HCT116 (cell line): ENCODE measurements around the gene ITGA7. TPM values are rescaled to one million over a fixed set of nuclear protein-coding genes. Genes with fewer than 3 reads are reported as not detected.
A peak's percentile ranks its signal among the peaks of the same experiment; 100 is the strongest.

Source experiments
- ATAC-seq: fragments of 200-7000 bp; cut with Tn5 transposase; 2 replicates; pipeline ENCODE4 v1.9.1; 2020; ENCODE audit warnings: mild to moderate bottlenecking, moderate library complexity
- BruUV-seq: library from RNA; stranded (reverse); fragments of 400-500 nt; replicated peaks from 2 replicates; lab custom pipeline; 2021; lab: Mats Ljungman, UMichigan
- CTCF ChIA-PET: fragments of 300-600 bp; sonication (Branson Sonifier 250); formaldehyde crosslinking; loops from one replicate; lab custom pipeline; 2021; ENCODE audit warnings: antibody characterized with exemption; lab: Charles Lee
- POLR2A ChIA-PET: fragments of 300-600, 350-600 bp; sonication (Branson Sonifier 250); formaldehyde crosslinking; loops from one replicate; lab custom pipeline; 2021; ENCODE audit warnings: antibody characterized with exemption; lab: Charles Lee
- RAD21 ChIA-PET, 2 experiments: fragments of 300-600 bp; sonication (Branson Sonifier 250); formaldehyde crosslinking; loops; one replicate each; lab custom pipeline; 2023; ENCODE audit warnings: low total read pairs in 2 of 2; ENCODE audit not compliant: uncharacterized antibody in 2 of 2, unreplicated experiment in 2 of 2, low non-redundant PET in 1 of 2; lab: Charles Lee
- DNase-seq: peaks from one replicate; pipeline ENCODE4 v3.0.0-alpha.2; 2010; ENCODE audit warnings: low read depth, low spot score
- H2AFZ ChIP-seq: fragments of 200-600 bp; shearing (Covaris generic), sonication (generic); 2 replicates; pipeline ENCODE4 v1.6.1; 2017; ENCODE audit warnings: low read depth, mixed run types, mixed read lengths, antibody characterized with exemption, low read length; ENCODE audit not compliant: poor library complexity, severe bottlenecking
- H3K27ac ChIP-seq: 2 replicates; pipeline ENCODE4 v1.5.1; 2012; ENCODE audit warnings: low read depth, low read length
- H3K27me3 ChIP-seq: fragments of 200-600 bp; sonication (generic); 2 replicates; pipeline ENCODE4 v1.6.1; 2016; ENCODE audit warnings: mixed run types, low read length, mixed read lengths; ENCODE audit not compliant: insufficient read depth
- H3K36me3 ChIP-seq, 2 experiments: fragments of 200-500 bp in 1 of 2; fragments of 200-600 bp in 1 of 2; sonication (Bioruptor generic) in 1 of 2; sonication (generic) in 1 of 2; 2 replicates each; pipeline versions ENCODE4 v1.5.1 to v1.6.1; 2014 to 2016; ENCODE audit warnings: low read length in 2 of 2, inconsistent platforms in 1 of 2, mixed read lengths in 1 of 2, mixed run types in 1 of 2; ENCODE audit not compliant: insufficient read depth in 2 of 2, control insufficient read depth in 1 of 2
- H3K4me1 ChIP-seq, 2 experiments: fragments of 200-600 bp in 1 of 2; sonication (generic) in 1 of 2; 2 replicates each; pipeline versions ENCODE4 v1.5.1 to v1.6.1; 2012 to 2017; ENCODE audit warnings: low read length in 2 of 2, inconsistent platforms in 1 of 2, mild to moderate bottlenecking in 1 of 2, mixed read lengths in 1 of 2, mixed run types in 1 of 2, moderate library complexity in 1 of 2; ENCODE audit not compliant: insufficient read depth in 2 of 2, control insufficient read depth in 1 of 2
- H3K4me2 ChIP-seq: fragments of 200-600 bp; sonication (generic); 2 replicates; pipeline ENCODE4 v1.6.1; 2017; ENCODE audit warnings: mixed run types, low read length, mixed read lengths
- H3K4me3 ChIP-seq, 2 experiments: fragments of 200-600 bp in 1 of 2; sonication (generic) in 1 of 2; replicated peaks in 1 of 2; 2 replicates each; pipeline ENCODE4 v1.5.1; 2011 to 2016; ENCODE audit warnings: low read length in 2 of 2, control low read depth in 1 of 2, low read depth in 1 of 2, mild to moderate bottlenecking in 1 of 2, mixed read lengths in 1 of 2, mixed run types in 1 of 2
- H3K79me2 ChIP-seq: fragments of 200-600 bp; sonication (generic); 2 replicates; pipeline ENCODE4 v1.6.1; 2017; ENCODE audit warnings: mild to moderate bottlenecking, mixed run types, low read length, moderate library complexity, mixed read lengths; ENCODE audit not compliant: insufficient read depth
- H3K9ac ChIP-seq: fragments of 200-600 bp; sonication (generic); 2 replicates; pipeline ENCODE4 v1.6.1; 2016; ENCODE audit warnings: low read length, mixed read lengths
- H3K9me2 ChIP-seq: fragments of 200-600 bp; sonication (generic), shearing (Covaris generic); 2 replicates; pipeline ENCODE4 v1.6.1; 2017; ENCODE audit warnings: mixed run types, mild to moderate bottlenecking, moderate library complexity; ENCODE audit not compliant: insufficient read depth
- H3K9me3 ChIP-seq, 2 experiments: fragments of 200-500 bp in 1 of 2; fragments of 200-600 bp in 1 of 2; sonication (Bioruptor generic) in 1 of 2; sonication (generic) in 1 of 2; 2 replicates each; pipeline ENCODE4 v1.6.1; 2014 to 2017; ENCODE audit warnings: low read length in 2 of 2, mixed read lengths in 2 of 2, inconsistent platforms in 1 of 2, low read depth in 1 of 2, mild to moderate bottlenecking in 1 of 2, mixed run types in 1 of 2, moderate library complexity in 1 of 2; ENCODE audit not compliant: control insufficient read depth in 1 of 2, insufficient read depth in 1 of 2
- H4K20me1 ChIP-seq: fragments of 200-600 bp; sonication (generic), shearing (Covaris generic); 2 replicates; pipeline ENCODE4 v1.6.1; 2017; ENCODE audit warnings: mixed run types, mild to moderate bottlenecking, moderate library complexity; ENCODE audit not compliant: insufficient read depth
- ATF3 ChIP-seq: IDR thresholded peaks from 2 replicates; pipeline ENCODE4 v1.6.1; 2012
- CBX3 ChIP-seq: IDR thresholded peaks from 2 replicates; pipeline ENCODE4 v1.6.1; 2012; ENCODE audit warnings: low read depth
- CEBPB ChIP-seq: IDR thresholded peaks from 2 replicates; pipeline ENCODE4 v1.6.1; 2012; ENCODE audit warnings: low read depth
- EGR1 ChIP-seq: IDR thresholded peaks from 2 replicates; pipeline ENCODE4 v1.6.1; 2012; ENCODE audit warnings: low read depth
- ELF1 ChIP-seq: IDR thresholded peaks from 2 replicates; pipeline ENCODE4 v1.6.1; 2012; ENCODE audit warnings: low read depth, borderline replicate concordance
- EZH2 ChIP-seq: fragments of 200-600 bp; sonication (generic); IDR thresholded peaks from 2 replicates; pipeline ENCODE4 v1.6.1; 2017; ENCODE audit warnings: antibody characterized with exemption, mixed run types
- EZH2phosphoT487 ChIP-seq: fragments of 200-600 bp; IDR thresholded peaks from 2 replicates; pipeline ENCODE4 v1.6.1; 2018; ENCODE audit warnings: antibody characterized with exemption, borderline replicate concordance
- FOSL1 ChIP-seq: IDR thresholded peaks from 2 replicates; pipeline ENCODE4 v1.6.1; 2012; ENCODE audit warnings: low read depth
- REST ChIP-seq: IDR thresholded peaks from 2 replicates; pipeline ENCODE4 v1.6.1; 2012; ENCODE audit warnings: low read depth
- SIN3A ChIP-seq: IDR thresholded peaks from 2 replicates; pipeline ENCODE4 v1.6.1; 2012; ENCODE audit warnings: low read depth
- SP1 ChIP-seq: IDR thresholded peaks from 2 replicates; pipeline ENCODE4 v1.6.1; 2012; ENCODE audit warnings: low read depth
- TCF7L2 ChIP-seq: IDR thresholded peaks from 2 replicates; pipeline ENCODE4 v1.7.0; 2011; ENCODE audit warnings: borderline replicate concordance, inconsistent platforms; ENCODE audit not compliant: insufficient read depth, insufficient read length; ENCODE audit errors: extremely low read depth
- YY1 ChIP-seq: IDR thresholded peaks from 2 replicates; pipeline ENCODE4 v1.6.1; 2011; ENCODE audit warnings: low read length, low read depth, moderate library complexity, mild to moderate bottlenecking; ENCODE audit not compliant: insufficient replicate concordance; ENCODE audit errors: extremely low read depth
- ZNF274 ChIP-seq: fragments of 200-500 bp; sonication (Bioruptor generic); IDR thresholded peaks from 2 replicates; pipeline ENCODE4 v1.6.1; 2014; ENCODE audit warnings: mild to moderate bottlenecking, low read depth, low read length, inconsistent platforms
- intact Hi-C: fragments of 100-400 bp; cut with micrococcal nuclease; formaldehyde crosslinking; loops from 2 replicates; pipeline ENCODE4 v1.10.0; 2022
- total RNA-seq: library from RNA; stranded (reverse); gene quantifications from one replicate; pipeline ENCODE4 v1.2.1, GENCODE V29; 2021; ENCODE audit not compliant: unreplicated experiment

Gene ITGA7
- total RNA-seq, 1 experiment from 2014 or later = 17.8 TPM

- TF ChIP-seq REST = no peak
- no peak for TF ChIP-seq FOSL1
- TF ChIP-seq SIN3A = no peak
- TF ChIP-seq, all 23 proteins: peak for 4
These were observed 30.7 kb upstream of the ITGA7 start (continued) for GRCh38 chr12:55738123-55739024.

GRCh38 chr12:55737581-55738122 is 29.9 kb upstream of the ITGA7 start:
- H3K4me1 ChIP-seq = peaks cover 14 to 49% of the 10 kb centered on the region in 2 experiments
- RAD21 ChIA-PET = interaction anchor here (0.6 to 1.6 kb wide), 11 partner anchors 8 to 302 kb away, joined by 3 to 11 read pairs (median 4); partner anchors contain the start of genes CD63 (in 1 of the 2) and DNAJC14 (in 1 of the 2)
- BruUV-seq = no TSS peak
- peak overlapping the region; percentile 46 for H3K27ac ChIP-seq
- CTCF ChIA-PET = interaction anchor here (0.7 to 3.6 kb wide), 51 partner anchors 8 to 988 kb away, joined by 3 to 49 read pairs (median 4); partner anchors contain the start of genes BLOC1S1, CD63, DGKA and DNAJC14
- intact Hi-C loops = loop anchor here (1.0 to 10.0 kb wide), 6 partner anchors 56 to 377 kb away; partner anchors contain the start of genes PYM1, RPL41 and ZC3H10
- no peaks in the 10 kb centered on the region for H3K36me3 ChIP-seq
- ATAC-seq (peak; percentile 33), DNase-seq (no peak)
- H3K27me3 ChIP-seq = no peaks in the 10 kb centered on the region
- H2AFZ ChIP-seq = peak overlapping the region; percentile 99
- H4K20me1 ChIP-seq = no peaks in the 10 kb centered on the region
- POLR2A ChIA-PET = interaction anchor here (0.5 to 3.8 kb wide), 10 partner anchors 8 to 390 kb away, joined by 3 to 24 read pairs (median 5); partner anchors contain the start of genes CD63, ESYT1, ORMDL2 and PA2G4
- H3K9me3 ChIP-seq = no peaks in the 10 kb centered on the region
- H3K4me2 ChIP-seq = peak overlapping the region; percentile 88
- H3K9ac ChIP-seq = peak overlapping the region; percentile 57
- H3K79me2 ChIP-seq = no peaks in the 10 kb centered on the region
- H3K4me3 ChIP-seq = peak overlapping the region; percentile 63 to 64
- no peaks in the 10 kb centered on the region for H3K9me2 ChIP-seq
- no peak for TF ChIP-seq ATF3
- TF ChIP-seq REST = no peak
- TF ChIP-seq ELF1 = no peak
- TF ChIP-seq TCF7L2 = no peak
- TF ChIP-seq FOSL1 = no peak
- no peak for TF ChIP-seq EGR1
- no peak for TF ChIP-seq YY1
- TF ChIP-seq EZH2 = no peak
- TF ChIP-seq EZH2phosphoT487 = no peak
- no peak for TF ChIP-seq ZNF274
- no peak for TF ChIP-seq SP1
- TF ChIP-seq CBX3 = no peak
- TF ChIP-seq CEBPB = no peak
